Measurements from ENCODE around the gene ABHD17A.

Gene ABHD17A

DNA sequence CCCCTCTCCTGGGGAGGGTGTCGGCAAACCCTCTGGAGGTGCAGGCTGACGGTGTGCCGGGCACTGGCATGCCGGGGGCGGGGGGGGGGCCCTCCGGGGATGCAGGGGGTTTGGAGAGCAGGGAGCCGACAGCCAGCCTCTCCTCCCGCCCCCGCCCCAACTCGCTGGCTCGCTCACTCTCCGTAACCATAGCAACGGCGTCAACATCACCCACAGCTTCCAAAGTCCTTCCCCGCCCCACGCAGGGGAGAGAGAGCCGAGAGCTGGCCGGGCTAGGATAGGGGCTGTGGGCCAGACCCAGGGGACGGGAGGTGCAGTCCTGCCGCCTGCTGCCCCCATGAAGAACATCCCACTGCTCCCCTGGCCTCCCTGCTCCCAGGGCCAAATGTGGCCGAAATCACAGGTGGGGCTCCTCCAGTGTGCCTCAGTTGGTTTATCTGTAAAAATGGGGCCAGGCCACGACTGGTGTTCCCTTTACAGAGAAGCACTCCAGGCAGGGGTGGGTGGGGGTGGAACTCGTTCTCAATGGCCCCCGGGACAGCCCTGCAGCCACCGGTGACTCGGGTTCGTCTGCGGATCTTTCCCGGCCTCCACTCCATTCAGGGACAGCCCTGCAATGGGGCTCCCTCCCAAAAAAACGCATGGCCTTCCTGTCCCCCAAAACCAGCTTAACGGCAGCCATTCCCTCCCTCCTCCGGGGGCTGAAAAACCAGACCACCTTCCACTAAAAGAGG lies 25.1 kb downstream of the ABHD17A start:
- TF ChIP-seq EZH2 (optimal IDR thresholded peaks at IDR 0.05; ENCODE audit: low read depth, low read length): no peak
- Histone ChIP-seq H3K9ac (ENCODE audit: low read length) (no peak overlapping the region), H3K9me2 (replicated peaks; ENCODE audit: insufficient read depth, low read length) (no peaks in the 10 kb centered on the region), H3F3A (ENCODE audit: insufficient read depth, low read length) (peaks cover 42% of the 10 kb centered on the region), H3K27ac (ENCODE audit: low read length) (no peak overlapping the region), H2AFZ (ENCODE audit: low read length) (no peak overlapping the region), H3K27me3 (replicated peaks; ENCODE audit: insufficient read depth, low read length) (no peaks in the 10 kb centered on the region), H3K9me3 (replicated peaks; ENCODE audit: insufficient read depth, low read length) (no peaks in the 10 kb centered on the region), H3K36me3 (replicated peaks; ENCODE audit: insufficient read depth, low read length) (no peaks in the 10 kb centered on the region), H4K20me1 (ENCODE audit: insufficient read depth, low read length) (no peaks in the 10 kb centered on the region), H3K4me2 (ENCODE audit: low read depth, low read length) (no peak overlapping the region), H3K79me2 (ENCODE audit: low read length) (peaks cover 77% of the 10 kb centered on the region), H3K4me1 (ENCODE audit: low read length) (peaks cover 27% of the 10 kb centered on the region), H3K4me3 (ENCODE audit: low read length) (no peak overlapping the region)
- no peak for DNase-seq

DNA sequence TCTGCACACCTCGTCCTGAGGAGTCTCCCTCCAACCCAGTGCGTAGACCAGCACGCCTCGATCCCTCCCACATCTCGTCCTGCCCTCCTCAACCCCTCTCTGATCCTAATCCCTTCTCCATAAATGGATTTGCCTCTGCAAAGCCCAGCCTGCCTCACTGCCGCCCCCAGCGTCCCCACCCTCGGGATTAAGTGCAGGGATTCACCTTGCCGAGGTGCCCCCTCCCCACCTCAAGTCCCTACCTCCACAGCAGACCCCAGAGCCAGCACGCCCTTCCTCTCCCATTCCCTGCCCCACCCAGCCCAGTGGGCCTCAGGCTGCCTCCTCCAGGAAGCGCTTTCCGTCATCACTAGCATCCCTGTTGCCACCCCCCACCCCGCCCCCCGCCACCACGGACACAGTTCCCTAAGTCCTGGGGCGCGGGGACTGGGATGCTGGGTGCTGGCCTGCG lies 25.9 kb downstream of the ABHD17A start:
- TF ChIP-seq, protein P1, sequence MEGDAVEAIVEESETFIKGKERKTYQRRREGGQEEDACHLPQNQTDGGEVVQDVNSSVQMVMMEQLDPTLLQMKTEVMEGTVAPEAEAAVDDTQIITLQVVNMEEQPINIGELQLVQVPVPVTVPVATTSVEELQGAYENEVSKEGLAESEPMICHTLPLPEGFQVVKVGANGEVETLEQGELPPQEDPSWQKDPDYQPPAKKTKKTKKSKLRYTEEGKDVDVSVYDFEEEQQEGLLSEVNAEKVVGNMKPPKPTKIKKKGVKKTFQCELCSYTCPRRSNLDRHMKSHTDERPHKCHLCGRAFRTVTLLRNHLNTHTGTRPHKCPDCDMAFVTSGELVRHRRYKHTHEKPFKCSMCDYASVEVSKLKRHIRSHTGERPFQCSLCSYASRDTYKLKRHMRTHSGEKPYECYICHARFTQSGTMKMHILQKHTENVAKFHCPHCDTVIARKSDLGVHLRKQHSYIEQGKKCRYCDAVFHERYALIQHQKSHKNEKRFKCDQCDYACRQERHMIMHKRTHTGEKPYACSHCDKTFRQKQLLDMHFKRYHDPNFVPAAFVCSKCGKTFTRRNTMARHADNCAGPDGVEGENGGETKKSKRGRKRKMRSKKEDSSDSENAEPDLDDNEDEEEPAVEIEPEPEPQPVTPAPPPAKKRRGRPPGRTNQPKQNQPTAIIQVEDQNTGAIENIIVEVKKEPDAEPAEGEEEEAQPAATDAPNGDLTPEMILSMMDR (IDR thresholded peaks at IDR 0.05; ENCODE audit: low read length): no peak
- no peak for TF ChIP-seq EZH2 (optimal IDR thresholded peaks at IDR 0.05; ENCODE audit: low read depth, low read length)
- TF ChIP-seq EZH2phosphoT487 (IDR thresholded peaks at IDR 0.05; ENCODE audit: low read length): no peak
- Histone ChIP-seq H3K9me3 (replicated peaks; ENCODE audit: insufficient read depth, low read length) (no peaks in the 10 kb centered on the region), H3K27ac (ENCODE audit: low read length) (no peak overlapping the region), H3K27me3 (replicated peaks; ENCODE audit: insufficient read depth, low read length) (no peaks in the 10 kb centered on the region), H3K4me2 (ENCODE audit: low read depth, low read length) (no peak overlapping the region), H3K4me3 (ENCODE audit: low read length) (no peak overlapping the region), H3K36me3 (replicated peaks; ENCODE audit: insufficient read depth, low read length) (no peaks in the 10 kb centered on the region), H3K79me2 (ENCODE audit: low read length) (peaks cover 82% of the 10 kb centered on the region), H3K9me2 (replicated peaks; ENCODE audit: insufficient read depth, low read length) (no peaks in the 10 kb centered on the region), H3F3A (ENCODE audit: insufficient read depth, low read length) (peaks cover 44% of the 10 kb centered on the region), H3K9ac (ENCODE audit: low read length) (no peak overlapping the region), H3K4me1 (ENCODE audit: low read length) (peaks cover 27% of the 10 kb centered on the region), H4K20me1 (ENCODE audit: insufficient read depth, low read length) (no peaks in the 10 kb centered on the region), H2AFZ (ENCODE audit: low read length) (no peak overlapping the region)
- DNase-seq: no peak

DNA sequence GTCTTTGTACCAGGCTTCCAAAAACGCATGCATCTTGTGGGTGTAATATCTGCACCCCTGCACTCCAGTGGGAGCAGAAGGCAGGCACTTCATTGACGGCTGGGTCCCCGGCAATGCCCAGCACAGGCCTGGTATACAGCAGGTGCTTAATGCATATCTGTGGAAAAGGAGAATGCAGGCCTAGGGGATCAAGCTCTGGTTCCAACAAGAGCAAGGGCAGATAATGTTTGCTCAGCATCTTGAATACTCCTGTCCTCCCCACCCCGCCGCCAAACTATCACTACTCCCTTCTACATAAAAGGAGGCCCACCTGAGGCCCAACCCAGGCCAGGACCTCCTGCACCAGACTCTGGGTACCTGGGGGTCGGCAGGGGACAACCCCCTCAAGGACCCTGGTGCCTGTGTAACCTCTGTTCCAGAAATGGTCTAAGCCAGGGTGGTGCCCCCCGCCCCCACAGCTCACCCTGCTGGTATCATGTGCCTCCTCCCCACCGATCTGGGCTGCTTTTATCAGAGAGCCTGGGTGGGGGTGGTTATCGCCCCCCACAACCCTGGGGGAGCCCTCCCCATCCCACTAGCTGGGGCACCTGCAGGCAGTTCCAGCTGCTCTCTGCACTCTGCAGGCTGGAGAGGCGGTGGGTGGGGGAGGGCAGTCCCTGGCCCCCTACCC lies 26.7 kb downstream of the ABHD17A start:
- Histone ChIP-seq H4K20me1 (ENCODE audit: insufficient read depth, low read length) (no peaks in the 10 kb centered on the region), H3F3A (ENCODE audit: insufficient read depth, low read length) (peaks cover 41% of the 10 kb centered on the region), H3K4me1 (ENCODE audit: low read length) (peaks cover 34% of the 10 kb centered on the region), H3K9ac (ENCODE audit: low read length) (no peak overlapping the region), H2AFZ (ENCODE audit: low read length) (no peak overlapping the region), H3K9me3 (replicated peaks; ENCODE audit: insufficient read depth, low read length) (no peaks in the 10 kb centered on the region), H3K4me3 (ENCODE audit: low read length) (no peak overlapping the region), H3K27ac (ENCODE audit: low read length) (no peak overlapping the region), H3K36me3 (replicated peaks; ENCODE audit: insufficient read depth, low read length) (no peaks in the 10 kb centered on the region), H3K9me2 (replicated peaks; ENCODE audit: insufficient read depth, low read length) (no peaks in the 10 kb centered on the region), H3K79me2 (ENCODE audit: low read length) (peaks cover 89% of the 10 kb centered on the region), H3K4me2 (ENCODE audit: low read depth, low read length) (no peak overlapping the region), H3K27me3 (replicated peaks; ENCODE audit: insufficient read depth, low read length) (no peaks in the 10 kb centered on the region)
- TF ChIP-seq EZH2phosphoT487 (IDR thresholded peaks at IDR 0.05; ENCODE audit: low read length): no peak
- no peak for TF ChIP-seq EZH2 (optimal IDR thresholded peaks at IDR 0.05; ENCODE audit: low read depth, low read length)
- TF ChIP-seq, protein P1 (IDR thresholded peaks at IDR 0.05; ENCODE audit: low read length): no peak
- DNase-seq: no peak
